ENCODE data around the gene FRZB.
"Not testable (repeated sequence)": the region's sequence is repeated elsewhere in the genome, so short reads cannot be mapped to it uniquely, and the experiment has no call there.

FRZB gene

DNA sequence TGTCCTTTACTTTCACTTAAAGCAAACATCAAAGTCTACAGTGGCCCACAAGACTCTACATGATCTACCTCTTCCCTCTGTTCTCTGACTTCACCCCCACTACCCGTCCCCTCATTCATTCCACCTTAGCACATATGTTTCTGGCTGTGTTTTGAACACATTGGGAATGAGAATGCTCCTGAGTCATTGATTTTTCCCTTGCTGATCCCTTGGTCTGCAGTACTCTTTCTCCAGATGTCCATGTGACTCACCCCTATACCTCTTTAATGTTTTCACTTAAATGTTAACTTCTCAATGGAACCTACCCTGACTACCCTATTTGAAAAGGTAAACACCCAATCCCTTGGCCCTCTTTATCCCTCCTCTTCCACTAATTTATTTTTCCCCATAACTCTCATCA is 30.7 kb upstream of the FRZB start:
- TF ChIP-seq, protein P1, sequence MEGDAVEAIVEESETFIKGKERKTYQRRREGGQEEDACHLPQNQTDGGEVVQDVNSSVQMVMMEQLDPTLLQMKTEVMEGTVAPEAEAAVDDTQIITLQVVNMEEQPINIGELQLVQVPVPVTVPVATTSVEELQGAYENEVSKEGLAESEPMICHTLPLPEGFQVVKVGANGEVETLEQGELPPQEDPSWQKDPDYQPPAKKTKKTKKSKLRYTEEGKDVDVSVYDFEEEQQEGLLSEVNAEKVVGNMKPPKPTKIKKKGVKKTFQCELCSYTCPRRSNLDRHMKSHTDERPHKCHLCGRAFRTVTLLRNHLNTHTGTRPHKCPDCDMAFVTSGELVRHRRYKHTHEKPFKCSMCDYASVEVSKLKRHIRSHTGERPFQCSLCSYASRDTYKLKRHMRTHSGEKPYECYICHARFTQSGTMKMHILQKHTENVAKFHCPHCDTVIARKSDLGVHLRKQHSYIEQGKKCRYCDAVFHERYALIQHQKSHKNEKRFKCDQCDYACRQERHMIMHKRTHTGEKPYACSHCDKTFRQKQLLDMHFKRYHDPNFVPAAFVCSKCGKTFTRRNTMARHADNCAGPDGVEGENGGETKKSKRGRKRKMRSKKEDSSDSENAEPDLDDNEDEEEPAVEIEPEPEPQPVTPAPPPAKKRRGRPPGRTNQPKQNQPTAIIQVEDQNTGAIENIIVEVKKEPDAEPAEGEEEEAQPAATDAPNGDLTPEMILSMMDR (IDR thresholded peaks at IDR 0.05; ENCODE audit: insufficient read depth, low read depth, low read length, missing control alignments) = no peak
- H3K4me3 ChIP-seq (ENCODE audit: low read length) = no peak overlapping the region
- DNase-seq (ENCODE audit: low read depth) = peak; percentile 43

DNA sequence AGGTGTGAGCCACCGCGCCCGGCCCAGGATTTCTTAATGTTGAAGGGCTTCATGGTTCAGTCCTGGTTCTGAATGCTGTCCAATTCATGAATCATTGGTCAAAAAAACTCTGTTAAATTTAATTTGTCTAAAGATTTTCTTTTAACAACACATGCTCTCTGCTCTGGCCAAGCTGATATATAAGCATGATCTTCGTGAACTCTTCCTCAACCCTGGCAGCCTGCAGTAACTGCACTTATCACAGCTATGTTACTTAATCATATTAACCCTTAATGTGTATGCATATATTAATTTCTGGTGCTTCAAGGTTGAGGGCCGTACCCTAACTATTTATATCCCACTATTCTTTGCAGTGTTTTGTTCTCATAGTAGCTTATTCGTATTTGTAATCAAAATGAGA is 29.4 kb upstream of the FRZB start:
- no peak for DNase-seq (ENCODE audit: low read depth)
- TF ChIP-seq, protein P1 (IDR thresholded peaks at IDR 0.05; ENCODE audit: insufficient read depth, low read depth, low read length, missing control alignments) = no peak
- H3K4me3 ChIP-seq (ENCODE audit: low read length) = no peak overlapping the region

DNA sequence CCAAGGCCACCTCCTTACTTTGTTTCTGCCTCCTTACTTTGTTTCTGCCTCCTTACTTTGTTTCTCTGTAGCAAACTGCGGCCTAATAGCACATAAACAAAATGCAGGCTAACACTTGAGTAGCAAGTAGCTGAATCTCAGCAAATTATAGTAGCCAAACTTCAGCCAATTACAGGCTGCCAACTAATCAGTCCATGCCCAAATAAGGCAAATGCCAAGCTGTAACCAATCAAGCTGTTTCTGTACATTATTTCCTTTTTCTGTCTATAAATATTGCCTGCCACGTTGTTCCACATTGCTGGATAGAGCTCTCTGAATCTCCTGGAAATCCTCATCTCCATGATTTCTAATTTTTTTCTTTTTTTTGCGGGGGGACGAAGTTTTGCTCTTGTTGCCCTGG is 28.7 kb upstream of the FRZB start:
- no peak for DNase-seq (ENCODE audit: low read depth)
- TF ChIP-seq, protein P1 (IDR thresholded peaks at IDR 0.05; ENCODE audit: insufficient read depth, low read depth, low read length, missing control alignments) = no peak

DNA sequence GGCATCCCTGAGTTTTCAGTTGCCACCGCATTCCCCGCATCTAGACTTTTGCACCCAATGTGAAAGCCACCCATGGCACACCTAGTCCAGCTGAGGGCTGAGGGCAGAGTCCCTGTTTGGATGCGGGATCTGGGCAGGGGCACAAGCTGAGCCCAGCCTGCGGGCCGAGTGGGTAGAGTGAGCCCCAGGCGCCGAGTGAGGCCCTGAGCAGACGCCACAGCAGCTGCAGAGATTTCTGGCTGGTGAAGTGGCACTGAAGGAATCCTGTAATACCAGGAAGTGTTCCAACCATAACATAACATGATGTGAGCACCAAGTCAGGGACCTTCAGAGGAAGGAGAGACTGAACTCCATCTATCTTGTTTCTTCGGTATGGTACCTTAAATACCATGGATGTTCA is 27.7 kb upstream of the FRZB start:
- no peak for DNase-seq (ENCODE audit: low read depth)
- no peak overlapping the region for H3K4me3 ChIP-seq (ENCODE audit: low read length)
- TF ChIP-seq, protein P1 (IDR thresholded peaks at IDR 0.05; ENCODE audit: insufficient read depth, low read depth, low read length, missing control alignments) = no peak

More for the DNA sequence above, 28.7 kb upstream of the FRZB start:
- no peak overlapping the region for H3K4me3 ChIP-seq (ENCODE audit: low read length)

- H3K4me3 ChIP-seq (ENCODE audit: low read length) = no peak overlapping the region
- TF ChIP-seq, protein P1 (IDR thresholded peaks at IDR 0.05; ENCODE audit: insufficient read depth, low read depth, low read length, missing control alignments) = no peak
- no peak for DNase-seq (ENCODE audit: low read depth)
Measured at GRCh38 chr2:182893666-182894065, 27.2 kb upstream of the FRZB start.

DNA sequence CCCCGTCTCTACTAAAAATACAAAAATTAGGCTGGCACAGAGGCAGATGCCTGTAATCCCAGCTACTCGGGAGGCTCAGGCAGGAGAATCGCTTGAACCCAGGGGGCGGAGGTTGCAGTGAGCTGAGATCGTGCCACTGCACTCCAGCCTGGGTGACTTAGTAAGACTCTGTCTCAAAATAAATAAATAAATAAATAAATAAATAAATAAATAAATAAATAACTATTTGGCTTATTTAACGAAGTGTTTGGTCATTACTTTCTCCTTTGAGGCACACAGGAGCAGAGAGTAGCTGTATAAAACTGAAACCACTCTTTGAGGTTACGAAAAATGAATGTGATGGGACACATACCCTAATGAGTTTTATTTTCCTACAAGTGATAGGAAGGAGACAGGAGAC is 26.6 kb upstream of the FRZB start:
- DNase-seq (ENCODE audit: low read depth); H3K4me3 ChIP-seq (ENCODE audit: low read length): not testable (repeated sequence)

DNA sequence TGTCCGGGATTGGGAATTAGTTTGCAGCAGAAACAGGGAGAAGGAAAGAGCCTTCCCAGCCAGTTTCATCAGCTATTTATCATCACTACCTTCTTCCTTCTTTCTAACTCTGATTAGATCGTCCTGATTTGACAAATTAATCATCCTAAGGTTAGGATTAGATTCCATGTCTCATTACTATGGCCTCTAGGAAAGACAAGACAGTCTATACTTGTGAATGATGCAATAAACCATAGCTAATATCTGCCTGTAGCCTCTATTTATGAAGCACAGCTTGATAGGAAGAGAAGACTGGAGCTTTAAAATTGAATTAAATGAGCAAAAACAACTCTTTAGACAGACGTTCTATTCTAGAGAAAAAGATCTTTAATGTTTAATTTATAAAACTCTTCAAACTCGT is 25.2 kb upstream of the FRZB start:
- TF ChIP-seq, protein P1 (IDR thresholded peaks at IDR 0.05; ENCODE audit: insufficient read depth, low read depth, low read length, missing control alignments) = no peak
- no peak overlapping the region for H3K4me3 ChIP-seq (ENCODE audit: low read length)
- DNase-seq (ENCODE audit: low read depth) = peak; percentile 17

Data from epithelial cell of esophagus (primary cell).